ENCODE results near the gene DCAF6. TPM values are rescaled to one million over a fixed set of nuclear protein-coding genes. Genes with fewer than 3 reads are reported as not detected.

DCAF6 gene
- total RNA-seq, 1 experiment from 2014 or later, result 20.9 TPM

DNA sequence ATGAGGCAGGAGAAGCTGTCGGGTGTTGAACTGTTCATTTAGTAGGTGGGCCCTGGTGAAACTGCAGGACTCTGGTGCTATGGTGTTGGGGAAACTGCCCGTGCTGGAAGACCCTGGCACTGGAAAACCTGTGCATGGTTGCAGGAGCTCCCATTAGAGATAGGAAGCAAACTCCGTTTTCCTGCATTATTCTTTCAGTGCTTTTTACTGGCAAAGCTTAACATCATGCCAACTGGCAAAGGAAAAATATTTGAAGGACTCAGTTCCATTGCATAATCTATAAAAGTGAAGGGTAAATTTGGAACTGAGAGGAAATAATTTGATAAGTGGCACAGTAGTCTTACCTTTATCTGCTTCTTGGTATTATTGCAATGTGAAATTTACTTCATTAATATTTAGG, 32.1 kb downstream of the DCAF6 start:
- DNase-seq (ENCODE audit: low read depth), result no peak

DNA sequence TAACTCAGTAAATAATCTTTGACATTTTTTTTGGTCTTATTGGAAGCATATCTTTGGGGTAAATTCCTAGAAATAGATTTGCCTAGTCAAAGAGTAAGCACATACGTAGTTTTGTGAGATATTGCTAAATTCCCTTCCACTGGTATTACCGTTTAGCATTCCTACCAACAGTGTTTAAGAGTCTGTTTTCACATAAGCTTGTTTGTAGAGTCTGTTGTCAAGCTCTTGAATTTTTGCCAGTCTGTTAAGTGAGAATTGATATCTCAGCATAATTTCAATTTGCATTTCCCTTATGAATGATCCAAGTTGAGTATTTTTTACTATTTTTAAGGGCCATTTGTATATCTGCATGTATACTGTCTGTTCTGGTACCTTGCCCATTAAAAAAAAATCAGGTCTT, 37.3 kb downstream of the DCAF6 start:
- DNase-seq (ENCODE audit: low read depth), result no peak

DNA sequence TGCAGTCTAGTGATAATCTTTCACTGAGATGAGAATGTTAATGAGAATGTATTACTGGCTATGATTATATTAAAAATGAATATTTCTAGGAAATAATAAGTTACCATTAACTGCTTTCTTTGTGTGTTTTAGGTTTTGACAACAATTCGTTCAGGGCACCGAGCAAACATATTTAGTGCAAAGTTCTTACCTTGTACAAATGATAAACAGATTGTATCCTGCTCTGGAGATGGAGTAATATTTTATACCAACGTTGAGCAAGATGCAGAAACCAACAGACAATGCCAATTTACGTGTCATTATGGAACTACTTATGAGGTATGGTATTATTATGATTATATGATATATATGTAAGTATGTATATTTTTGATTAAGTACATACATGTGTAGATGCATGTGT, 38.2 kb downstream of the DCAF6 start:
- DNase-seq (ENCODE audit: low read depth), result no peak

GRCh38 chr1:167977245-167977644, 40.8 kb downstream of the DCAF6 start:
- DNase-seq (ENCODE audit: low read depth), result no peak

GRCh38 chr1:167981933-167982332, 45.5 kb downstream of the DCAF6 start:
- no peak for DNase-seq (ENCODE audit: low read depth)

GRCh38 chr1:167983797-167984420, 47.4 kb downstream of the DCAF6 start:
- no peak for DNase-seq (ENCODE audit: low read depth)

- peak; percentile 73 for DNase-seq (ENCODE audit: low read depth)
Measured at GRCh38 chr1:167984886-167985489, 48.5 kb downstream of the DCAF6 start.

- no peak for DNase-seq (ENCODE audit: low read depth)
Measured at GRCh38 chr1:167987174-167987573, 50.7 kb downstream of the DCAF6 start.

DNA sequence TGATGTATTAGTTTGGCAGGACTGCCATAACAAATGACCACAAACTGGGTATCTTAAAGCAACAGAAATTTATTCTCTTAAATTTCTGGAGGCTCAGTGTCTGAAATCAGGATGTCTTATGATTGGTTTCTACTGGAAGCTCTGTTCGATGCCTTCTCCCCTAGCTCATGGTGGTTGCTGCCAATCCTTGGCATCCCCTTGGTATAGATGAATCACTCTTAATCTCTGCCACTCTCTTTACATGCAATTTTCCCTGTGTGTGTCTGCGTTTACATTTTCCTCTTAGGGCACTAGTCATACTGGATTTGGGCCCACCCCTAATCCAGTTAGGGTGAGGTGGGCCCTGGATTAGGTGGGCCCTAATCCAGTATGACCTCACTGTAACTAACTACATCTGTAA, 55.1 kb downstream of the DCAF6 start:
- peak; percentile 5 for DNase-seq (ENCODE audit: low read depth)

- DNase-seq (ENCODE audit: low read depth), result no peak
Measured at GRCh38 chr1:167993720-167994119, 57.2 kb downstream of the DCAF6 start.

GRCh38 chr1:167994560-167994959, 58.1 kb downstream of the DCAF6 start:
- DNase-seq (ENCODE audit: low read depth), result no peak

DNA sequence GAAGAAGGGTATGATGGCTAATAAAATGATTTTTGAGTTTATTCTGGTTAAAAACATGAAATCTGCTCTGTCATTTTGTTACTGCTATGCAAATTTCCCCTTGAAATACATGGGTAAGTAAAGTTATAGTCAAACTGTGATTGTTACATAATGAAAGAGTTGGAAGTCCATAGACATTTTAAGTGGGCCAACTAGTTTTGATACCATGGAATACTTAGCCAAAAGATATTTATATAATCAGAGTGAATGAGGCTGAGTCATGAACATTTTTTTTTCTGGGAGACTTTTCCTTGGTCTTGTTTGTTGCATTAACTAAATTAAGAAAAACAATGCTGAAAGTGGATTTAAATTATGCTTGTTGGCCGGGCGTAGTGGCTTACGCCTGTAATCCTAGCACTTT, 58.6 kb downstream of the DCAF6 start:
- no peak for DNase-seq (ENCODE audit: low read depth)

DNA sequence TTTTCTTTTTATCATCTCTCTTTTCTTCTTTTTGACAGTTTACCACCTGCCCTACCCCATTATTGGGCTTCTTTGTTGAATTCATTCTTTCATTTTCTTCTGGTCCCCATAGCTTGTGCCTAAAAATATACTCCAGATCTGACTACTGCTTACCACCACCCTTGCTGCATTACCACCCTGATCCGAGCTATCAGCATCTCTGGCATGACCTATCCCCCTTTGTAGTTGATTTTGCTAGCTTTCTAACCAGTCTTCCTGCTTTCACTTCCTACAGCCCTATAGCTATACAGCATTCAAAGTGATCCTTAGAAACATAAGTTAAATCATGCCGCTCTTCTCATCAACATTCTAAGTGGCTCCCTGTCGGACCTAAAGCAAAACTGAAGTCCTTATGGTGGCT, 59.8 kb downstream of the DCAF6 start:
- DNase-seq (ENCODE audit: low read depth), result no peak

GRCh38 chr1:167997037-167997575, 60.6 kb downstream of the DCAF6 start:
- DNase-seq (ENCODE audit: low read depth), result no peak

GRCh38 chr1:167999877-168000276, 63.4 kb downstream of the DCAF6 start:
- no peak for DNase-seq (ENCODE audit: low read depth)

GRCh38 chr1:168000656-168001055, 64.2 kb downstream of the DCAF6 start:
- no peak for DNase-seq (ENCODE audit: low read depth)

- DNase-seq (ENCODE audit: low read depth), result no peak
Measured at GRCh38 chr1:168001213-168001612, 64.7 kb downstream of the DCAF6 start.

DNA sequence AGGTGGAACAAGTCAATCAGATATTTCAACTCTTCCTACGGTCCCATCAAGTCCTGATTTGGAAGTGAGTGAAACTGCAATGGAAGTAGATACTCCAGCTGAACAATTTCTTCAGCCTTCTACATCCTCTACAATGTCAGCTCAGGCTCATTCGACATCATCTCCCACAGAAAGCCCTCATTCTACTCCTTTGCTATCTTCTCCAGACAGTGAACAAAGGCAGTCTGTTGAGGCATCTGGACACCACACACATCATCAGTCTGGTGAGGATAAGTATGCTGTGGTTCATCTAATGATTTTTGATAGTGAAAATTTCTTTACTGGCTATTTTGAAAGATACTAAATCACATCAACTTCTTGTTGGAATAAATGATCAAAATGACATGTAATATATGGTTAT, 68.0 kb downstream of the DCAF6 start:
- DNase-seq (ENCODE audit: low read depth), result no peak

DNA sequence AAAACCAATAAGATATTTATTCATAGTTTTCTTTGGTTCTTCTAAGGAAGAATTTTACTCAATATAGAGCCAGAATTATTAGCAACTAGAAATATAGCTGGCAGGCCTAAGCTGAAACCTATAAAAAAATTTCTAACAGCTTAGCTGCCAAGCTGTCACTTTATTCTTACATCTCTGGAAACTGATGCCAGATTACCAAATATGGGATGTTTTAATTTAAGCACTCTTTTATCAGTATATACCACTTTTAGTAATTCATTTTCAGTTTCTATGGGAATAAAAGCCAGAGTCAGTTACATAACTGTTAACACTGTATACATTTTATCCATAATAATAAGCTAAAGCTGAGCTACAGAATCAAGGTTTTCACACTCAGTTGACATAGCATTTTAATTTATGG, 69.0 kb downstream of the DCAF6 start:
- DNase-seq (ENCODE audit: low read depth), result no peak

DNA sequence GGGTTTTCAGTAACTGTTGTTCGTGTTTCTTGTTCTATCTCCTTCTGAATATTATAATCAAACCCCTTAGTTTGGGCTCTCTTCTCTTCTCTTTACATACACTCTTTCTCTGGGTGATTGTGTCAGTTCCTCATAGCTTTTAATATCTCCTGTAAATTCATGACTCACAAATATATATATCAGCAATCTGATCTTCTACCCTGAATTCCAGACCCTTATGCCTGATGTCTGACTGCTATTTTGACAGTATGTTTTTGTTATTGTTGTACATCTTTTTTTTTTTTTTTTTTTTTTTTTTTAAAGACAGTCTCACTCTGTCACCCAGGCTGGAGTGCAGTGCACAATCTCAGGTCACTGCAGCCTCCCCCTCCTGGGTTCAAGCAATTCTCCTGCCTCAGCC, 71.2 kb downstream of the DCAF6 start:
- DNase-seq (ENCODE audit: low read depth), result no peak

DNA sequence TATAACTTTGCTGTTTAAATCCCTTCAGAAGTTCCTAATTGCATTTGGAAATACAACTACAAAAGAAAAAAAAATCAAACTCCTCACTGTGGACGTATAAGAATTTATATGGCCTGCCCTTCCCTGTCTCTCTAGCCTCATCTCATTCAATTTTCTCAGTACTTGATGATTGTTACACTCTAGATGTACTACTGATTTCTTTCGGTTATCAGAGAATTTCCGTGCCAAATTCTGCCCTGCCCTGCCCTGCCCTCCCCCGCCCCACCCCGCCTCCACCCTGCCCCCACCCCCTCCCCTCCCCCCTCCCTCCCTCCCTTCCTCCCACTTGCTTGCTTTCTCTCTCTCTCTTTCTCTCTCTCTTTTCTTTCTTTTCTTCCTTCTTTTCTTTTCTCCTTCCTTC, 72.1 kb downstream of the DCAF6 start:
- no peak for DNase-seq (ENCODE audit: low read depth)

GRCh38 chr1:168009322-168009721, 72.8 kb downstream of the DCAF6 start:
- DNase-seq (ENCODE audit: low read depth), result no peak

- DNase-seq (ENCODE audit: low read depth), result no peak
Measured at GRCh38 chr1:168019407-168019806, 82.9 kb downstream of the DCAF6 start.

- no peak for DNase-seq (ENCODE audit: low read depth)
Measured at GRCh38 chr1:168031198-168031597, 94.7 kb downstream of the DCAF6 start.

Measured in Daoy (cell line).